NCI-H524 treated with DMSO at 0.1 percent for 48 hours (cell line): ENCODE data around the gene CDH2.

Experiments used
- DNase-seq: peaks from one replicate; lab custom pipeline; 2025; lab: John Stamatoyannopoulos, UW

The CDH2 gene

DNA sequence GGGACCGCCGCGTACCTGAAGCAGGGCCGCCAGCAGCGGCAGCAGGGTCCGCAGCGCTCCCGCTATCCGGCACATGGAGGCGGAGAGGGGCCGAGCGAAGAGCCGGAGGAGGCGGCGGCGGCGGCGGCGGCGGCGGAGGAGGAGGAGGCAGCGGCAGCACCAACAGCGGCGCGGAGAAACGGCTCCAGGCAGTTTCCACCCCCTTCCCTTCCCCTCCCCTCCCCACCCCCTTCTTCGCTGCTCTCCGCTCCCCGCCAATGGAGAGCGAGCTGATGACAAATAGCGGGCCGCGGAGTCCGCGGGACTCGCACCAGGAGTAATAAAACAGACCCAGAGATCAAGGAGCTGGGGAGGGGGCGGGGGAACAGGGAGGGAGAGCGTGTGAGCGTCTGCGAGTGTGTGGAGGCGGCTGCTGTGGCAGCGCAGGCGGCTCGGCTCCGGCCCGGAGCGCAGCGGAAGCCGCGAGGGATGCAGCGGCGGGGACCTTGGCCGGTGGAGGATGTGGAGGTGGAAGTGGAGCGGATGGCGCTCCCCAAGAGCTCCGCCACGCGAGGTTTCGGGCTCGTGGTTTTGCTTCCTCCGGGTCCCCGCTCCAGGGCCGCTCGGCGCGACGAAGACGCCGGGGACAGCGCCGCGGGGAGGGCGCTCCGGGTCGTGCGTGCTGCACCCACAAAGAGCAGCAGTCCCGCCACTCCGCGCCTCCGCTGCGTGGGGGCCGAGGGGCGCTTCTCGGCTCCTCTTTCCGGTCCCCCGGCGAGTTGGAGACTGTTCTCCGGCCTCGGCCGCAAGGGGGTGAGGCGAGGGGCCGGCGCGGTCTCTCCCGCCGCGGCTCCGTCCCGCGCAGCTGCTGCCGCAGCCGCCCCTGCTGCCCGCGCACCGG lies at the start of gene CDH2:
TSS of gene CDH2 (minus strand) at position 183 of the 880 bp plus-strand sequence. CDS start at position 75, 108 bp downstream.
- DNase-seq = peak; percentile 65

GRCh38 chr18:28212060-28212459 lies 35.1 kb upstream of the CDH2 start:
- DNase-seq = no peak

- DNase-seq = no peak
Observed at GRCh38 chr18:28208712-28209265, 31.9 kb upstream of the CDH2 start.

DNA sequence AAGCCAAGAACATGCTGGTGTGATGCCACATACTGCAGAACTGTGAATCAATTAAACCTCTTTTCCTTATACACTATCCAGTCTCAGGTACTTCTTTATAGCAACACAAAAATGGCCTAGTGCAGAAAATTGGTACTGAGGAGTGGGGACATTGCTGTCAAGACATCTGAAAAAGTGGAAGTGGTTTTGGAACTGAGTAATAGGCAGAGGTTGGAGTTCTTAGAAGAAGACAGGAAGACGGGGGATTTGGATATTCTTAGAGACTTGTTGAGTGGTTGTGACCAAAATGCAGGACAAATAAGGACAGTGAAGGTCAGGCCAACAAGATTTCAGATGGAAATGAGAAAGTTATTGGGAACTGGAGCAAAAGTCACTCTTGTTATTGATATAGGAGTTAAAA lies 31.3 kb upstream of the CDH2 start:
- no peak for DNase-seq

DNA sequence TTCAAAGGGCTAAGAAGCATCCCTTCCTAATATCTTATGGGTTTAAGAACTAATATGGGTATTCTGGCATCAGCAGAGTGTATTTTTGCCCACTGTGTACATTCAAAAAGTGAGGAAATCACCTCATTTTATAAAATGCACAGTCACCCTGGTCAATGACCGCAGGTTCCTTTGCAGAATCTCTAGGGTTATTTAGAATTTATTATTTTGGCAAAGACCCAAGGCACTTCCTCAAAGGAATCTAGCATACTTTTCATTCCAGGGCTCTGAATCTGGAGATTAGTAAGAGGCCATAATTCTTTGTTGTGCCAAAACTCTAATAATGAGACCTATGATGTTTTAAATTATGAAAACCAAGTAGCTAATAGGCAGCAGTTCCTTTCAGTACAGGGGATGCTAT lies 27.2 kb upstream of the CDH2 start:
- DNase-seq = no peak

GRCh38 chr18:28201056-28201455 lies 24.1 kb upstream of the CDH2 start:
- no peak for DNase-seq

GRCh38 chr18:28198620-28199019 lies 21.7 kb upstream of the CDH2 start:
- DNase-seq = no peak

DNA sequence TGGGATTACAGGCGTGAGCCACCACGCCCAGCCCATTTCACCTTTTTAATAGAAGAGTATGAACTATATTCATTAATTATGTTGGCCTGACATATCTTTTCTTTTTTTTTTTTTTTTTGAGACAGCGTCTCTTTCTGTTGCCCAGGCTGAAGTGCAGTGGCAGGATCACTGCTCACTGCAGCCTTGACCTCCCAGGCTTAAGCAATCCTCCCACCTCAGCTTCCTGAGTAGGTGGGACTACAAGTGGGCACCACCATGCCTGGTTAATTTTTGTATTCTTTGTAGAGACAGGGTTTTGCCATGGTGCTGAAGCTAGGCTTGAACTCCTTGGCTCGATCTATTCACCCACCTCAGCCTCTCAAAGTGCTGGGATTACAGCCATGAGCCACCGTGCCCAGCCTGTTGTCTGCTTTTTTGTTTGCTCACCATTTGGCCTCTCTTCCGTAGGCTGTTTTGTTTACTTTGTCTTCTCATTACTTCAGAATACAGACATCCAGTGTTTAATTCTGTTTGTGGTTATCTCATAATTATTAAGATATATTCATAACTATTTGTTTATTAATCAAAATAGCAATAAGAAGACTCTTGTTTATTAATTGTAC lies 16.3 kb upstream of the CDH2 start:
- DNase-seq = no peak

- DNase-seq = no peak
Observed at GRCh38 chr18:28189400-28190239, 12.7 kb upstream of the CDH2 start.

GRCh38 chr18:28185121-28185520 lies 8.2 kb upstream of the CDH2 start:
- DNase-seq = no peak

DNA sequence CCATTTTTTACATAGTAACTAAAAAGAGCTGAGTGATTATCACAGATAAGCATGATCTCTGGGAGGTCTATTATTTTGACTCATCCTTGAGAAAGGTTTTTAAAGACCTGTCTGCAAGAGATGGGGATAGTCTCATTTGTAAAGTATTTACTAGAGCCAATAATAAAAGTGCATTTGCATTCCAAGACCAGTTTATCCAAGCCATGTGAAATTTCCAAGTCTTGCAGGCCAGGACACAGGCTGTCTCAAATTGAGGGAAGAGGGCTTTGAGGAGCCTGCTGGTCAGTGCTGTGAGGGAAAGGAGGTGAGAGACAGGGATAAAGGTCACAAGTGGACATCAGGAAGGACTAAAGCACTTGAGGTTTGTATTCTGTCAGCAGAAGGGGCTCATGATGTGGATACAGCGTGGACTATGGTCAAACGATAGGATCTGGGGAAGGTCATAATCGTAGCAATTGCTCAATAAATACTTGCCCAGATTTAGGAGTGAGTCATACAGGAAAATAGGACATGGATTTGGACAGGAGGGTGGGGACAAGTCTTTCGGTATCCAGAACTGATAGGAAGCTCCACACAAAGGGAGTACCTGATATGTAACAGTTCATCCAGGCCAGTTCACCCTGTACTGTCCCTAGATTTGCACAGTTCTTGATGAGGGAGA lies 6.6 kb upstream of the CDH2 start:
- DNase-seq = no peak

GRCh38 chr18:28181616-28182015 lies 4.7 kb upstream of the CDH2 start:
- no peak for DNase-seq

DNA sequence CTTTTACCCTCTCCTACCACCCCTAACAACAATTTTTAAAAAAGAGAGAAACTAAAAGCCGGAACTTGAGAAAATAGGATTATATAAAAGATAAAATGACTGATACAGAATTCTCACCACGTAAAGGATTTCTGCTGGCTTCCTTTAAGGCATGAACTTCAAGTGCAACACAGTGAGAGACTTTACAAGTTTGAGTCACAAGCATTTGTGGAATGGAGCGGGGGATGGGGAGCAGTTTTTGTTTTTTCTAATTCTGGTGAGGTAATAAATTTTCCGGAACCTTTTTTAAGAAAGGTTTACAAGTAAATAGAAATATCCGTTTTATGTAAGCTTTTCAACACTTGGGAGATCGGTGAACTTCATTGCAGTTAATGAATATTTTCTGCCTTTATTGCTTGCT lies 1.8 kb upstream of the CDH2 start:
- no peak for DNase-seq

DNA sequence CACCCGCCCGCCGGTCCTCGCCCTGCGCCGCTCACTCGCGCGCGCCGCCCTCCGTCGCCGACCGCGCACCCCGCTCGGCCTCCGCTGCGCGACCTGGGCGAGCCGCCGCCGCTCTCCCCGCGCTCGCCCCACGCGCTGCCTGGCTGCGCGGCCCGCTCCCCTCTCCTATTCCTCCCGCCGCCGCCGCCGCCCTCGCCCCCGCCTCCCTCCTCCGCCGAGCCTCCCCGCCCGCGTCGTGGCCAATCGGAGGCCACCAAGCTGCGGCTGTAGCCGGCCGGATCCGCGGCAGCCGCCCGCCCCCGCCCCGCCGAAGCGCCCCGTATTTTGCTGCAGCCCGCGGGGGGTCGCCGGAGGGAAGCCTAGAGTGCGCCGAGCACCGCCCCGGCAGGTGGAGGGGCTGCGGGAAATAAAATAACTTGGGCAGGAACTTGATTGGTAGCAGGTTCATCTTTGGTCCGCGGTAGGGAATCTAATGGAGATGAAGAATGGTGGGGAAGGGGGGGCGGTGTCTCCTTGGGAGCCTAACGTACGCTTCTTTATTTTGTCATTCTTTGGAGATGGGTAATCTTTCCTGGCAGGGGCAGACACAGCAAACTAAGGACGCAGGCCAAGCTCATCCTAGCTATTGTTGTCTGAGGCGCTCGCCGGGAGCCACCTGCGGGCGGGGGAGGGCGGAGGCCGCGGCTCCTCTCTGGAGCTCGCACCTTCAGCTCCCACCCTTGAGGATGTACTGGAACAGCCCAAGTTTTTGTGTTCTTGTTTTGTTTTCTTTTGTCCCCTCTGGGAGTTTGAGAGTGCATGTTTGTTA lies 1.1 kb upstream of the CDH2 start:
- peak; percentile 59 for DNase-seq

DNA sequence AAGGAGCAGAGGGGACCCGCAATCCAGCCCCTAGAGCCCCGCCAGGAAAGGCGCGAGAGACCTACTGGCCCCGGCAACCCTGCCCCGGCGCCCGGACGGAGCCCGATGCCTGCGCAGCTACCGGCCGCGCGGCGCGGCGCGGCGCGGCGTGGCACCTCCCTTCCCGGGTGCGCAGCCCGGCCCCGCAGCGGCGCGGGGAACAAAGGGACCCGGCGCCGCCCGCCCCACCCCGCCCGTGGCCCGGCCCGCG lies 307 bp downstream of the CDH2 start:
- no peak for DNase-seq

DNA sequence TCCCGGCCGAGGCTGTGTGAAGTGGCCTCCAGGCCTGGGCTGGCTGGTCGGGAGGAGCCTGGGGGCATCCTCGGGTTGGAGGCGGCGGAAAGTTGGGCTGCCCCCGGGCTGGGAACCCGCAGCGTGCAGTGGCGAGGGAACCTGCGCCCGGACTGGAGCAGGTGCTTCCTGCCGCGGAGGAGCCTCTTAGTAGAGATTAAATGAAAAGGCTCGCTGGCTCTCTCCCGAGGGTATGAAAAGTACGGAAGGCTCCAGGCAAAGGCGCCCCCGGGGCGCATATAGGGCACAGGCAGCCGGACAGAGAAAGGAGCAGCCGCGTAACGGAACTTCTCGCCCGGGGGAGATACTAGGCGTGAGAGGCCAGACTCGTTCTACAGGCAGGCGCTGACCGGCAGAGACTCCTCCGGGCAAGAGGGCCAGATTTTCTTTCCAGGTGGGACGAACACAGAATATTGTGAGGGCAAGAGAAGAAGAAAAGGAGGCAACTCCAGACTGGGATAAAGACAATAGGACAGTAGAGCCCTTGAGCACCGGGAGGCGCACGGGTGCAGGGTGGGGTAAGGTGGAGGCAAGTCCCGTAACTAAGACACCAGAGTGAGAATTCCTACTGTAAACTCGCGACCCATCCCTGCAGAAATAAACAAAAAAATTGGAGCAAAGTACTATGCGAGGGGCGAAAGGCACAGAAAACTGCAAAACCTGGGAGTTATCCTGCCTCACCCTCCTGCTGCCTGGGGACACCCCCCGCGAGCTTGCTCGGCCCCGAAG lies 816 bp downstream of the CDH2 start:
- DNase-seq = peak; percentile 25

GRCh38 chr18:28175150-28175929 lies 1.6 kb downstream of the CDH2 start:
- no peak for DNase-seq

DNA sequence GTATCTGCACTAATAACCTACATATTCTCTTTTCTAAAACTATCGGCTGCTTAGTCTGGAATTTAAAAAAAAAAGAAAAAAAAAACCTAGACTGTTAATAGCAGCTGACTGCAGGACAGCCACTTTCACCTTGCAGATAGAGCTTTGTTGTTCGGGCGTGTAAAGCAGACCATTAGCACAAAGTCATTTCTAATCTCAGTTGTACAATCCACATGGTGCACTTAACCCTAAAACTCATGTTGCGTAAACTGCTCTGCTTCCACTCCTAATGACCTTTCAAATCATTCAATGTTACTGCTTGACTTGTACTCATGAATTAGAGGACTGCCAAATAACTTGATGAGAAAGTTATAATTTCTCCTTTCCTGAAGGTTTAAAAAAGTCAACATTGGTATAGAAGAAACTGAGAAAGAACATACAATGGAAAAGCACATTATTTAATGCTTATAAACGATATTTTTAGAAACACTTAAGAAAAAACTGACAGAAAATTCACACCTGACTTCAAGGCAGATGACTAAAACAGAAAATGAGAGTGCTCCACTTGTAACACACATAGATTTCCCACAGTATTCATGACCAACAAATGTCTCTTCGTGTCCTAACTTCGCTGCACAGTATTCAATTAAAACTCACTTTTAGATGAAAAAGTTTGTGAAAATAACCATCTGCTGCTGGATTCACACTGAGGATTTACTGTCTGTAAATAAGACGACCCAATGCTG lies 2.6 kb downstream of the CDH2 start:
- DNase-seq = no peak

GRCh38 chr18:28171837-28172236 lies 5.1 kb downstream of the CDH2 start:
- no peak for DNase-seq
